Loucy (cell line): ENCODE data around the gene BCL2L13.

Experiments used
- CTCF ChIP-seq: fragments of 200-600 bp; sonication (generic); conservative IDR thresholded peaks from 2 replicates; pipeline ENCODE4 v1.5.1; 2014; ENCODE audit warnings: mild to moderate bottlenecking, antibody characterized with exemption, low read length
- EZH2phosphoT487 ChIP-seq: fragments of 200-600 bp; IDR thresholded peaks from 2 replicates; pipeline ENCODE4 v1.6.1; 2018; ENCODE audit warnings: antibody characterized with exemption, mild to moderate bottlenecking, moderate library complexity, borderline replicate concordance

- TF ChIP-seq CTCF: no peak
- no peak for TF ChIP-seq EZH2phosphoT487
Measured at GRCh38 chr22:17692841-17693240, 54.3 kb downstream of the BCL2L13 start.
